ENCODE measurements around the gene MSLN.

The MSLN gene

GRCh38 chr16:760545-761343, at the start of gene MSLN:
Gene MSLN (plus strand): TSS chr16:760734. CDS start chr16:762681, 1,947 bp downstream.
- DNase-seq (ENCODE audit: low read depth) = peak; percentile 22

GRCh38 chr16:711084-711483, 49.5 kb upstream of the MSLN start:
- no peak for DNase-seq (ENCODE audit: low read depth)

- DNase-seq (ENCODE audit: low read depth) = no peak
Measured at GRCh38 chr16:711548-712320, 48.8 kb upstream of the MSLN start.

- DNase-seq (ENCODE audit: low read depth) = peak; percentile 88
Measured at GRCh38 chr16:712740-713250, 47.7 kb upstream of the MSLN start.

- no peak for DNase-seq (ENCODE audit: low read depth)
Measured at GRCh38 chr16:714079-714478, 46.5 kb upstream of the MSLN start.

- DNase-seq (ENCODE audit: low read depth) = no peak
Measured at GRCh38 chr16:714558-715476, 45.7 kb upstream of the MSLN start, which contains the start of gene METRN. Gene METRN (plus strand): TSS chr16:715118. CDS start chr16:715290, 172 bp downstream.

GRCh38 chr16:715477-716199, 44.9 kb upstream of the MSLN start:
- DNase-seq (ENCODE audit: low read depth) = no peak

GRCh38 chr16:716200-716568, 44.4 kb upstream of the MSLN start:
- no peak for DNase-seq (ENCODE audit: low read depth)

- no peak for DNase-seq (ENCODE audit: low read depth)
Measured at GRCh38 chr16:716768-717325, 43.7 kb upstream of the MSLN start.

GRCh38 chr16:717450-718245, 42.9 kb upstream of the MSLN start:
- no peak for DNase-seq (ENCODE audit: low read depth)

- DNase-seq (ENCODE audit: low read depth) = no peak
Measured at GRCh38 chr16:718389-718788, 42.1 kb upstream of the MSLN start.

GRCh38 chr16:718922-719321, 41.6 kb upstream of the MSLN start:
- no peak for DNase-seq (ENCODE audit: low read depth)

GRCh38 chr16:719815-720446, 40.6 kb upstream of the MSLN start:
- no peak for DNase-seq (ENCODE audit: low read depth)

- no peak for DNase-seq (ENCODE audit: low read depth)
Measured at GRCh38 chr16:720447-720989, 40.0 kb upstream of the MSLN start.

GRCh38 chr16:720990-721764, 39.4 kb upstream of the MSLN start, which contains the start of gene ANTKMT:
Gene ANTKMT (plus strand): TSS chr16:721146. CDS start chr16:721275, 129 bp downstream.
- DNase-seq (ENCODE audit: low read depth) = peak; percentile 54

GRCh38 chr16:721765-722540, 38.6 kb upstream of the MSLN start:
- no peak for DNase-seq (ENCODE audit: low read depth)

- DNase-seq (ENCODE audit: low read depth) = no peak
Measured at GRCh38 chr16:722835-723633, 37.5 kb upstream of the MSLN start.
